BE2C (cell line): ENCODE results near the gene PER3.

Source experiments
- DNase-seq: peaks from one replicate; pipeline ENCODE4 v3.0.0-alpha.2; 2020
- H3K27me3 ChIP-seq: fragments of 250-450 bp; sonication (Bioruptor Pico); 2 replicates; pipeline ENCODE4 v1.5.1; 2020; ENCODE audit warnings: mild to moderate bottlenecking
- H3K36me3 ChIP-seq: fragments of 250-450 bp; sonication (Bioruptor Pico); 2 replicates; pipeline ENCODE4 v1.5.1; 2020; ENCODE audit warnings: mild to moderate bottlenecking
- H3K4me1 ChIP-seq: fragments of 250-450 bp; sonication (Bioruptor Pico); 2 replicates; pipeline ENCODE4 v1.5.1; 2020
- H3K4me3 ChIP-seq: 2 replicates; pipeline ENCODE4 v1.5.1; 2011; ENCODE audit warnings: low read depth, low read length
- H3K9me3 ChIP-seq: fragments of 250-450 bp; sonication (Bioruptor Pico); 2 replicates; pipeline ENCODE4 v1.5.1; 2020
- TF ChIP-seq, protein P1 (sequence below): IDR thresholded peaks from 2 replicates; pipeline ENCODE4 v1.5.1; 2012; ENCODE audit warnings: mild to moderate bottlenecking, low read depth, low read length

Gene PER3

DNA sequence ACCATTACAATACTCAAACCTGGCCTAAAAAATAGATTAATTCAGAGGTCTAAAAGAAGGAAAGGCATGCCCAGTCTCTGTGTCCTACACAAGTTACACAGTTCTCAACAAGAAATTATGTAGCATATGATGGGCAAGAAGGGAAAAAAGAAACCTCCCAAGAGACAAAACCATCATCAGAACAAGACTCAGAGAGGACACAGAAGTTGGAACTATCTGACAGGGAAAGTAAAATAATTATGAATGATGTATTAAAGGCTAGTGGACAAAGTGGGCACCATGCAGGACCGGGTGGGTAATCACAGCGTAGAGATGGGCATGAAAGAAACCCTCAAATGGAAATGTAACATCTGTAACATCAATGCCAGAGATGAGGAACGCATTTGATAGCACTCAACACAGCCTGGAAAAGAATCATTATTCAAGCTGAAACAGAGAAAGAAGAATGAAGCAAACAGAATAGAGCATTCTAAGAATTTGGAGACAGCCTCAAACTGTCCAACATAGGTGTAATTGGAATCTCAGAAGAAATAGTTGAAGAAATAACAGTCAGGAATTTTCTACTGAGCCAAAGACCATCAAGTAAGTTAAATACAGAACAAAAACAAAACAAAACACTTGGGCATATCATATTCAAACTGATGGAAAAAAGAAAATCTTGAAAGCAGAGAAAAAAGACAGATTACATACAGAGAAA is 29.7 kb downstream of the PER3 start:
- DNase-seq, result no peak
- TF ChIP-seq, protein P1, sequence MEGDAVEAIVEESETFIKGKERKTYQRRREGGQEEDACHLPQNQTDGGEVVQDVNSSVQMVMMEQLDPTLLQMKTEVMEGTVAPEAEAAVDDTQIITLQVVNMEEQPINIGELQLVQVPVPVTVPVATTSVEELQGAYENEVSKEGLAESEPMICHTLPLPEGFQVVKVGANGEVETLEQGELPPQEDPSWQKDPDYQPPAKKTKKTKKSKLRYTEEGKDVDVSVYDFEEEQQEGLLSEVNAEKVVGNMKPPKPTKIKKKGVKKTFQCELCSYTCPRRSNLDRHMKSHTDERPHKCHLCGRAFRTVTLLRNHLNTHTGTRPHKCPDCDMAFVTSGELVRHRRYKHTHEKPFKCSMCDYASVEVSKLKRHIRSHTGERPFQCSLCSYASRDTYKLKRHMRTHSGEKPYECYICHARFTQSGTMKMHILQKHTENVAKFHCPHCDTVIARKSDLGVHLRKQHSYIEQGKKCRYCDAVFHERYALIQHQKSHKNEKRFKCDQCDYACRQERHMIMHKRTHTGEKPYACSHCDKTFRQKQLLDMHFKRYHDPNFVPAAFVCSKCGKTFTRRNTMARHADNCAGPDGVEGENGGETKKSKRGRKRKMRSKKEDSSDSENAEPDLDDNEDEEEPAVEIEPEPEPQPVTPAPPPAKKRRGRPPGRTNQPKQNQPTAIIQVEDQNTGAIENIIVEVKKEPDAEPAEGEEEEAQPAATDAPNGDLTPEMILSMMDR, result no peak
- no peaks in the 10 kb centered on the region for H3K4me1 ChIP-seq
- no peak overlapping the region for H3K4me3 ChIP-seq
- no peaks in the 10 kb centered on the region for H3K27me3 ChIP-seq
- H3K9me3 ChIP-seq, result no peaks in the 10 kb centered on the region
- no peaks in the 10 kb centered on the region for H3K36me3 ChIP-seq

DNA sequence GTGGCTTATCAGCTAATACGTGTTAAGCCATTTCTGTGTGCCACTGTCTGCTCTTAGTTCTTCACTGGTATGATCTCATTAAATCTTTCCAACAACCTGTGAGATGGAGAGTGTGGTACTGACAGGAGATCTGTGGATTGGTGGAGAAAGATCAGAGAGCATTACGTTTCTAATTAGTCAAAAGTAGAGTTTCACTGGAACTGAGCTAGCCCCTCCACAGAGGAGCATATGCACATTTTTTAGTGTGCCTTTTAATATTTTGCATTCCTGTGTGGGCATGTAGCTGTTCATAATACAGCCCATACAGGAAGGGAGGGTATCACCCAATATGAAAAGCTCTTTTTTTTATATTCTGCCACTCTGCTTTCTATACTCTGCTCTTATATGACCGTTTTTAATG is 37.2 kb downstream of the PER3 start:
- H3K36me3 ChIP-seq, result no peaks in the 10 kb centered on the region

DNA sequence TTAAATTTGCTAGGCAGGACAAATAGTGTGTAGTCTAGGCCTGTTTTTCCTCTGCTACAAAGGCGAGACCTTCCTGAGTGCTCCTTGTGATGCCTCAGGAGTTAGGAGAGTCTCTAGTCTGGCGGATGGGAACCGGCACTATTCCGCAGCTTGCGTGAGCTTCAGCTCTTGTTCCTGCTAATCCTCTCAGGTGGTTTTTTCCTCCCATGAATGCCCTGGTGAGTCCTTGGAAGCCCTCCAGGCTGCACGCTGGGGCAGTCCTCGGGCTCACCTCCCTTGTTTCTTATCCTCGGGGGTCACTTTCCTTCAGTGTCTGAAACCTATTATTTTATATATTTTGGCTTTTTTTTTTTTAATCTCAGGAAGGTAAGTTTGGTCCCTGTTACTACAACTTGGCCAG is 40.6 kb downstream of the PER3 start:
- Histone ChIP-seq H3K4me1 (no peaks in the 10 kb centered on the region), H3K9me3 (no peaks in the 10 kb centered on the region), H3K36me3 (no peaks in the 10 kb centered on the region), H3K4me3 (no peak overlapping the region), H3K27me3 (no peaks in the 10 kb centered on the region)
- TF ChIP-seq, protein P1, result no peak
- DNase-seq, result no peak

More for the DNA sequence above, 37.2 kb downstream of the PER3 start:
- no peaks in the 10 kb centered on the region for H3K27me3 ChIP-seq
- TF ChIP-seq, protein P1, result no peak
- no peak for DNase-seq
- no peaks in the 10 kb centered on the region for H3K4me1 ChIP-seq
- no peak overlapping the region for H3K4me3 ChIP-seq
- H3K9me3 ChIP-seq, result no peaks in the 10 kb centered on the region

- Histone ChIP-seq H3K4me1 (no peaks in the 10 kb centered on the region), H3K9me3 (no peaks in the 10 kb centered on the region), H3K36me3 (no peaks in the 10 kb centered on the region), H3K27me3 (no peaks in the 10 kb centered on the region), H3K4me3 (no peak overlapping the region)
- no peak for DNase-seq
- TF ChIP-seq, protein P1, result no peak
Observed at GRCh38 chr1:7826363-7826762, 42.3 kb downstream of the PER3 start.

DNA sequence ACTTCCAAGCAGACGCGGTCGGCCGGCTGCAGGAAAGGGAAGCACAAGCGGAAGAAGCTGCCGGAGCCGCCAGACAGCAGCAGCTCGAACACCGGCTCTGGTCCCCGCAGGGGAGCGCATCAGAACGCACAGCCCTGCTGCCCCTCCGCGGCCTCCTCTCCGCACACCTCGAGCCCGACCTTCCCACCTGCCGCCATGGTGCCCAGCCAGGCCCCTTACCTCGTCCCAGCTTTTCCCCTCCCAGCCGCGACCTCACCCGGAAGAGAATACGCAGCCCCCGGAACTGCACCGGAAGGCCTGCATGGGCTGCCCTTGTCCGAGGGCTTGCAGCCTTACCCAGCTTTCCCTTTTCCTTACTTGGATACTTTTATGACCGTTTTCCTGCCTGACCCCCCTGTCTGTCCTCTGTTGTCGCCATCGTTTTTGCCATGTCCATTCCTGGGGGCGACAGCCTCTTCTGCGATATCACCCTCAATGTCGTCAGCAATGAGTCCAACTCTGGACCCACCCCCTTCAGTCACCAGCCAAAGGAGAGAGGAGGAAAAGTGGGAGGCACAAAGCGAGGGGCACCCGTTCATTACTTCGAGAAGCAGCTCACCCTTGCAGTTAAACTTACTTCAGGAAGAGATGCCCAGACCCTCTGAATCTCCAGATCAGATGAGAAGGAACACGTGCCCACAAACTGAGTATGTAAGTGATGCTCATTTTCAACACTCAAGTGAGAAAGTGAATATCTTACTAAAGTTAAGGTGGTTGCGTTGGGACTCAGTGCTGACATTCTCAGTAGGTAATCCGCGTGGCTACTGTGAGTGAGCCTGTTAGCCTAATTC is 43.2 kb downstream of the PER3 start:
- Histone ChIP-seq H3K4me3 (no peak overlapping the region), H3K9me3 (no peaks in the 10 kb centered on the region), H3K4me1 (no peaks in the 10 kb centered on the region), H3K27me3 (no peaks in the 10 kb centered on the region), H3K36me3 (no peaks in the 10 kb centered on the region)
- TF ChIP-seq, protein P1, result no peak
- DNase-seq, result no peak

- Histone ChIP-seq H3K27me3 (no peaks in the 10 kb centered on the region), H3K4me1 (no peaks in the 10 kb centered on the region), H3K9me3 (no peaks in the 10 kb centered on the region), H3K36me3 (no peaks in the 10 kb centered on the region), H3K4me3 (no peak overlapping the region)
- TF ChIP-seq, protein P1, result no peak
- no peak for DNase-seq
Observed at GRCh38 chr1:7831458-7831857, 47.4 kb downstream of the PER3 start.
